ENCODE data around the gene UBR7.

UBR7 gene

GRCh38 chr14:93262446-93262845, 55.4 kb downstream of the UBR7 start:
- DNase-seq = no peak

- DNase-seq = no peak
Measured at GRCh38 chr14:93263416-93263815, 56.4 kb downstream of the UBR7 start.

- no peak for DNase-seq
Measured at GRCh38 chr14:93266127-93266526, 59.1 kb downstream of the UBR7 start.

GRCh38 chr14:93267149-93267711, 60.2 kb downstream of the UBR7 start:
- no peak for DNase-seq

- no peak for DNase-seq
Measured at GRCh38 chr14:93268406-93268805, 61.4 kb downstream of the UBR7 start.

- DNase-seq = no peak
Measured at GRCh38 chr14:93269341-93270068, 62.4 kb downstream of the UBR7 start.

- DNase-seq = no peak
Measured at GRCh38 chr14:93271111-93271510, 64.1 kb downstream of the UBR7 start.

GRCh38 chr14:93274055-93274806, 67.2 kb downstream of the UBR7 start:
- DNase-seq = no peak

- no peak for DNase-seq
Measured at GRCh38 chr14:93276031-93276716, 69.1 kb downstream of the UBR7 start.

Data from stimulated activated CD4-positive, alpha-beta T cell treated with anti-CD3 and anti-CD28 coated beads, Interleukin-4, amount 100 ng/mL, for 1 hour (primary cell).